Fibroblast of lung (primary cell): ENCODE data around the gene SIGLEC11. TPM values are rescaled to one million over a fixed set of nuclear protein-coding genes. Genes with fewer than 3 reads are reported as not detected.

Experiments used
- DNase-seq, 2 donors: peaks; one replicate each; pipeline versions ENCODE4 v3.0.0 to v3.0.0-alpha.2; 2010; ENCODE audit warnings: low read depth in 2 of 2
- H2AFZ ChIP-seq: 2 replicates; pipeline ENCODE4 v1.5.1; 2012; ENCODE audit warnings: low read length, control low read depth, inconsistent platforms
- H3K27ac ChIP-seq: 2 replicates; pipeline ENCODE4 v1.5.1; 2011; ENCODE audit warnings: low read length, control low read depth; ENCODE audit not compliant: insufficient read depth
- H3K27me3 ChIP-seq: 2 replicates; pipeline ENCODE4 v1.5.1; 2011; ENCODE audit warnings: mild to moderate bottlenecking, low read length; ENCODE audit not compliant: control insufficient read depth, insufficient read depth
- H3K36me3 ChIP-seq: 2 replicates; pipeline ENCODE4 v1.5.1; 2011; ENCODE audit warnings: low read length; ENCODE audit not compliant: control insufficient read depth, insufficient read depth
- H3K4me1 ChIP-seq: 2 replicates; pipeline ENCODE4 v1.5.1; 2011; ENCODE audit warnings: low read length; ENCODE audit not compliant: control insufficient read depth, insufficient read depth; ENCODE audit errors: extremely low read depth
- H3K4me2 ChIP-seq: 2 replicates; pipeline ENCODE4 v1.5.1; 2011; ENCODE audit warnings: low read length, control low read depth; ENCODE audit not compliant: insufficient read depth; ENCODE audit errors: extremely low read depth
- H3K4me3 ChIP-seq, 4 experiments: fragments of 200-600 bp in 1 of 4; sonication (generic) in 1 of 4; replicated peaks in 1 of 4; 2 replicates each; pipeline ENCODE4 v1.5.1; 2011 to 2016; ENCODE audit warnings: low read length in 4 of 4, low read depth in 3 of 4, mild to moderate bottlenecking in 3 of 4, control low read depth in 2 of 4, inconsistent platforms in 1 of 4, mixed read lengths in 1 of 4; ENCODE audit not compliant: insufficient read depth in 1 of 4; ENCODE audit errors: control extremely low read depth in 1 of 4
- H3K79me2 ChIP-seq: 2 replicates; pipeline ENCODE4 v1.5.1; 2012; ENCODE audit warnings: mild to moderate bottlenecking, low read length, inconsistent platforms; ENCODE audit not compliant: control insufficient read depth, insufficient read depth
- H3K9ac ChIP-seq: 2 replicates; pipeline ENCODE4 v1.5.1; 2011; ENCODE audit warnings: mild to moderate bottlenecking, low read length, control low read depth; ENCODE audit not compliant: insufficient read depth
- H3K9me3 ChIP-seq: 2 replicates; pipeline ENCODE4 v1.5.1; 2012; ENCODE audit warnings: low read depth, low read length; ENCODE audit not compliant: control insufficient read depth, insufficient read depth
- H4K20me1 ChIP-seq: 2 replicates; pipeline ENCODE4 v1.5.1; 2011; ENCODE audit warnings: low read length; ENCODE audit not compliant: control insufficient read depth, insufficient read depth; ENCODE audit errors: extremely low read depth
- CTCF ChIP-seq, 2 donors: IDR thresholded peaks in 1 of 2; conservative IDR thresholded peaks in 1 of 2; 1 replicate in 1 of 2; 2 replicates in 1 of 2; pipeline ENCODE4 v1.5.1; 2011 to 2012; ENCODE audit warnings: low read length in 2 of 2, control low read depth in 1 of 2, inconsistent platforms in 1 of 2, low read depth in 1 of 2, mild to moderate bottlenecking in 1 of 2
- EZH2 ChIP-seq: IDR thresholded peaks from 2 replicates; pipeline ENCODE4 v1.5.1; 2012; ENCODE audit warnings: low read length, control low read depth, mild to moderate bottlenecking; ENCODE audit errors: missing control alignments
- polyA plus RNA-seq, 2 donors: library from polyadenylated mRNA; depleted of rRNA in 1 of 2; stranded (reverse) in 1 of 2; unstranded in 1 of 2; fragments of >200 nt; gene quantifications; 2 replicates each; pipeline ENCODE4 v1.2.1, GENCODE V29; 2011 to 2012; ENCODE audit warnings: missing spikeins in 1 of 2
- total RNA-seq: library from RNA; depleted of rRNA; stranded (reverse); fragments of >200 nt; gene quantifications from 2 replicates; pipeline ENCODE4 v1.2.1, GENCODE V29; 2014

The SIGLEC11 gene
- total and polyA plus RNA-seq, 2 donors (not counting 1 experiment from before 2014, with no cell fraction given), result not detected

- Histone ChIP-seq H3K27me3 (no peaks in the 10 kb centered on the region), H3K27ac (no peak overlapping the region), H3K9me3 (no peaks in the 10 kb centered on the region), H3K4me1 (no peaks in the 10 kb centered on the region), H3K36me3 (peaks cover 25% of the 10 kb centered on the region), H2AFZ (no peak overlapping the region), H3K9ac (no peak overlapping the region), H3K4me2 (no peak overlapping the region), H3K79me2 (peaks cover 7% of the 10 kb centered on the region), H4K20me1 (no peaks in the 10 kb centered on the region), H3K4me3 (no peak overlapping the region)
- TF ChIP-seq CTCF (conservative IDR thresholded peaks at IDR 0.05 in 1 of 2, IDR thresholded peaks at IDR 0.05 in 1 of 2; ENCODE audit: low read depth in 1 of 2, low read length in 2 of 2), result no peak
- TF ChIP-seq EZH2, result no peak
- no peak for DNase-seq
Observed at GRCh38 chr19:49910179-49910578, 50.8 kb downstream of the SIGLEC11 start.

GRCh38 chr19:49908480-49909420 lies 52.2 kb downstream of the SIGLEC11 start:
- TF ChIP-seq CTCF (conservative IDR thresholded peaks at IDR 0.05 in 1 of 2, IDR thresholded peaks at IDR 0.05 in 1 of 2; ENCODE audit: low read depth in 1 of 2, low read length in 2 of 2), result no peak
- no peak for TF ChIP-seq EZH2
- H3K27ac ChIP-seq, result no peak overlapping the region
- no peaks in the 10 kb centered on the region for H3K4me1 ChIP-seq
- H3K27me3 ChIP-seq, result no peaks in the 10 kb centered on the region
- no peak overlapping the region for H3K4me3 ChIP-seq
- H3K9me3 ChIP-seq, result no peaks in the 10 kb centered on the region
- no peak overlapping the region for H2AFZ ChIP-seq
- H3K9ac ChIP-seq, result no peak overlapping the region
- peaks cover 25% of the 10 kb centered on the region for H3K36me3 ChIP-seq
- H4K20me1 ChIP-seq, result no peaks in the 10 kb centered on the region
- H3K4me2 ChIP-seq, result no peak overlapping the region
- DNase-seq, result no peak
- H3K79me2 ChIP-seq, result peaks cover 4% of the 10 kb centered on the region

GRCh38 chr19:49907745-49908446 lies 53.1 kb downstream of the SIGLEC11 start:
- H3K79me2 ChIP-seq, result peaks cover 2% of the 10 kb centered on the region
- no peak overlapping the region for H3K27ac ChIP-seq
- H3K4me2 ChIP-seq, result no peak overlapping the region
- no peak for DNase-seq
- H3K36me3 ChIP-seq, result peaks cover 21% of the 10 kb centered on the region
- no peak for TF ChIP-seq CTCF (conservative IDR thresholded peaks at IDR 0.05 in 1 of 2, IDR thresholded peaks at IDR 0.05 in 1 of 2; ENCODE audit: low read depth in 1 of 2, low read length in 2 of 2)
- TF ChIP-seq EZH2, result no peak
- H4K20me1 ChIP-seq, result no peaks in the 10 kb centered on the region
- H3K9ac ChIP-seq, result no peak overlapping the region
- H3K27me3 ChIP-seq, result no peaks in the 10 kb centered on the region
- H2AFZ ChIP-seq, result no peak overlapping the region
- no peak overlapping the region for H3K4me3 ChIP-seq
- no peaks in the 10 kb centered on the region for H3K9me3 ChIP-seq
- no peaks in the 10 kb centered on the region for H3K4me1 ChIP-seq
